Measurements from ENCODE around the gene ATG7.
"Not testable (repeated sequence)": the region's sequence is repeated elsewhere in the genome, so short reads cannot be mapped to it uniquely, and the experiment has no call there.

Gene ATG7

DNA sequence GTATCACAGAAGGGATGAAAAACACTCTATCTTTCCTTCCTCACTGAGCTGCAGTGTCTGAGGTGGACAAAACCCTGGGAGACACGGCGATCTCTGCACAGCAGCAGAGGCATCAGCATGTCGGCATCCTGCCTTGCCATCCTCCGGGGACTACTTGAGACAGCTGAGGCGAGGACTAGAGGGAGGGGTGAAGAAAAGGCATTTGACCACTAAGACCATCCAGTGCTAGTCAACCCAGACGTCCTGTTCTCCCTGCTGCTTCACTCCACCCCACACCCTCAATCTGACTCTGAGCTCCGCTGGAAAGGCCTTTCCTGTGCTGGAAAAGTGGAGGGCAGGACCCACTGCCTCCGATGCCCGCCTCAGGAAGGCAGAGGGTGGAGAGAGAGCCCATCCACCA, 304.3 kb downstream of the ATG7 start:
- no peak for DNase-seq

DNA sequence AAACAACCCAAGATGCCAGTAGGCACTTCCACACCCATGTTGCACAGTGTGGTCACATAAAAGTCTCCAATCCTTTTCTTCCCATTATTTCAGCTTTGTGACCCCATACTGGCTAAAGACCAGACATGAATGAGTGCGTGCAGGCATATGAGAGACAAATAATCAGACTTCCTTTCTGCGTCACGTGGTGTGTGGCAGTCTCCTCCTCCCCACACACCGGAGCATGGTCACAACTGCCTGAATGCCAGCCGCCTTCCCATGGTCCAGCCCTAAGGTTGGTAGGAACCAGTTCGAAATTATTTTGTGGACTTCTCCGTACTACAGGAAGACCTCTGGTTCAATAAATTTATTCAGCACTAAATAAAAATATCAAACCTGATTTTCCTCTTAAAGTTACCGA, 306.0 kb downstream of the ATG7 start:
- DNase-seq, result no peak

DNA sequence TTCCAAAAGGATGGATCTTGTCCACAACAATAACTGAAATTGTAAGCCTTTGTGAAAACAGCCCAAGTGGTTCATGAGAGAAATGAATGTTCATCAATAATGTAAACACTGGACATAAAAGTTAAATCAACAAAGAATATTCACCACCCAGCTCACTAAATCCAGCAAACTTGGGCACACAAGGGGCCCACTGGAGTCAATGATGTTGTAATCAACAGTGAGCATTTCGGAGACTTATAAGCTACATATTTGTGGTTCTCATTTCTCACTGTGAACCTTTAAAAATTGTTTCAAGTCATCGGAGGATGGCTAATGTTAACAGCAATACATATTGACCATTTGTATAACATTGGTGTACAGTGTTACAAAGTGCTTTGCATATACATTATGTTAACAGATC, 308.4 kb downstream of the ATG7 start:
- DNase-seq, result no peak

- DNase-seq, result peak; percentile 60
Observed at GRCh38 chr3:11581237-11582190, 309.3 kb downstream of the ATG7 start.

DNA sequence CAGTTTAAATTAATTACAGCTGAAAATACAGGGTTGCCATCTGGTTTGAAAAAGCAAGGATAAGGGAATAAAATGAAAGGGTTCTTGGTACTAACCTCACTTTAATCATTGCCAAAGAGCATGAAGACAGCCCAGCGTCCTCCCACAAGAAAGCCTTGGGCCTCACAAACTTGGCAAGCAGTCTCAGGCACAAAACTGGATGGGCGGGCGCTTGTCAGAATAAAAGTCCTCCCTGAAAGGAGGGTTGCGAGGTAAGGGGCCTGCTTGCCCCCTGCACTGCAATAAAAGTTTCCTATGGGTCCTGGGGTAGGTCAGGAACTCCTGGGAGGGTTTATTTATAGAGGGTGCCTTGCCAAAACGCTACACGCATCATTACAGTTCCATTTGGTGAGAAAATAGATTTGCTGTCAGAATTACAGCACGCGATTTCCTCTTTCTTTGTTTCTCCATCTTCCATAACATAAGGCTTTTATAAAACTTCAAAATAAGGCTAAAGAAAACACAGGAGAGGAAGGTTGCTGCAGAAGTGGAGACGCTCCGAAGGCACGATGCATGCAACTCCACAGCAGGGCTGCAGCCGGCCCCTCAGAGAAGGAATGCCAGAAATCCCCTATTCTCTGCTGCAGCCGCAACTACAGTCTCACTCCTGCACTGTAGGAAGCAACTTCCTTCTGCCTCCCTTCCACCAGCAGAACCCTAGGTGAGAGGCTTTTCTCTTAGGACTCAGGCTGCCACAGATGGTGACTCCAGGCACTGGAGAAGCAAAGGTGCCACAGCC, 310.2 kb downstream of the ATG7 start:
- peak; percentile 70 for DNase-seq

DNA sequence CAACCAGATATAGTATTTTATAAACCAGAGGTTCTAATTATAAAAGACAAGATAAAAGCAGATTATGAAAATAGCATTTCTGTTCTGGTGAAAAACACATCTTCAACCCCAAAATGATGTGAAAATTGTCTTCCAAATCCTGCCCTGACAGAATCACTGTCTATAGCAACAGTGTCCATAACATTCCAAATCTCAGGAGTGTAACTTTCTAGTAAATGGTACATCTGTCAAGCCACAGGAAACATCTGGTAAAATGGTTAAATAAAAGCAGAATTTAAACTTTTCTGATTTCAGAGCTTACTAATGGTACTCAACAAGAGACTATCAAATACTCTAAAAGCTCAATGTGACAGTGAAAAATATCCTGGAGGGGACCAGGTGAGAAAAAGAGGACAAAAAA, 311.0 kb downstream of the ATG7 start:
- no peak for DNase-seq

DNA sequence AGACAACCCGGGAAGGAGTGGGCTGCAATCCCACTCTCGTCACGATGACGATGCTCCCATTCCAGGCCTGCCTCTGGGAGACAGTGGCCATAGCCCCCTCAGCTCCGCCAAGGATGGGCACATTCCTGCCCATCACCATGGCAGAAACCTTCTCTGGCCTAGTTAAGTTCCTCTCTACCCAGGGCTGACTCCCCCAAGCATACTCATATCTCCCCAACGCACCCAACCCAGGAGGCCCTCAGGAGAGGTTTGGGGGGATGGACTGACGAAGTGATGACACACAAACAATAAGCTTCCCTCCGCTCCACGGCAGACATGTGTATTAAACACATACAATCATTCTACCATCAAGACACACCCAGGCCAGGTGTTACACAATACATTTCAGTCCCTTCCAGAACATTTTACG, 311.4 kb downstream of the ATG7 start:
- DNase-seq, result no peak

DNA sequence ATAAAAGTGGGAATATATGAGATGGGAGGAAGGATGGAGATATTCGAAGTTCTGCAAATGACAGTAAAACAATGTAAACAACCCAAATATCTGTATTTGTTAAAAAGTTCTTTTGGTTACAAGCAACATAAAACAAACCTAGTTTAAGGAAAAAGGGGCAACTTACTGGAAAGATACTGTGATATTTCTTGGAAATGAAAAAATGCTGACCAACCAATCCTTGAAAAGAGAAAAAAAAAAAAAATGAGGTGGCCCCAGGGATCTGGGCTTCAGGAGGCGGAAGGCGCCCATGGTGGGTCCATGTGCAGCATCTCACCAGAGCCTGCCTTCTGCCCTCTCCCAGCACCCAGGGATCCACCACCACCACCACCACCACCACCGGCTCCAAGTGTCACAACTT, 312.4 kb downstream of the ATG7 start:
- no peak for DNase-seq

- DNase-seq, result no peak
Observed at GRCh38 chr3:11587766-11588165, 315.6 kb downstream of the ATG7 start.

DNA sequence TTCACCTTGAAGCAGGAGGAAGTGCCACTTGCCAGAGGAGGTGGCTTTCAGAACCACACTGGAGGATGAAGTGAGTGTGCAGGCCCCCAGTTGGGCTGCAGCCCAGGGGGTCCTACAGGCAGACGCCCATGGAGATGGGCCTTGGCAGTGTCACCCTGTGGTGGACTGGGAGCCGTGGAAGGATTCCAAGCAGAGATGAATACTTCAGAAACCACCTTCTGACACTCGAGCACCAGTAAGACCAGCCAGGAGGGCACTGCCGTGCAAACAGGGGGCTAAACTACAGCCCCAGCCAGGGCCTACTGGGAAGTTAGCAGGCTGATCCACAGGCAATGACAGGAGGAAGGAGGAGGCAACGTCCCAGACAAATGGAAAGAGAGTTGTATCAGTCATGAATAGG, 316.1 kb downstream of the ATG7 start:
- no peak for DNase-seq

DNA sequence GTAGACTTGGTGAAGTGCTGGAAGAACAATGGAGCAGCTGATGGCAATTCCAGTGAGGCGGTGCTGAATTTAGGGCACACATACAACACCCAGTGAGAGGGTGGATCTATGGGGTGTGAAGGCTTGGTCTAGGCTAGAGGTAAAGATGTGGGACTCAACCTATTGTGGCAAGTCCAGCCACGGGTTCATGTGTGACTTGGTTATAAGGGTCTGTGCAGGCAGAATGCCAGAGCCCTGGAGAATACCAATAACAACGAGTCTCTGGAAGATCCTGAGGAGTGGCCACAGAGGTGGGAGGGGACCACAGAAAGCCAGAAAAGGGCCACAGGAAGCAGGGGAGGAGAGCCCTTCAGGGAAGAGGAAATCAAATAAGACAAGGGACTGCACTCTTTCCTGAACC, 316.6 kb downstream of the ATG7 start:
- DNase-seq, result no peak

DNA sequence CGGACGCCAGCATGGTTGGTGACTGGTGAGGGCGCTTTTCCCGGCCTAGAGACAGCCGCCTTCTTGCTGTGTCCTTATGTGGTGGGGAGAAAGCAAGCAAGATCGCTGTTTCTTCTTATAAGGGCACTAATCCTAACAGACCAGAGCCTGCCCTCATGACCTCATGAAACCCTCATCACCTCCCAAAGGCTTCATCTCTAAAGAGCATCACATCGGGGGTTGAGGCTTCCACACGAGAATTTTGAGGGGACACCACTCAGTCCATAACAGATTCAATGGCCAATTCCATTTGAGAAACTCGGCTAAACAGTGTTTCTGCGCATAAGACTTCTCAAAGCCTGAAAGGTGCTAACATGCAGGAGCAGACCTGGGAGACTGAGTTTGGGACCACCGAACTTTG, 317.5 kb downstream of the ATG7 start:
- no peak for DNase-seq

GRCh38 chr3:11591002-11591355, 318.8 kb downstream of the ATG7 start:
- no peak for DNase-seq

DNA sequence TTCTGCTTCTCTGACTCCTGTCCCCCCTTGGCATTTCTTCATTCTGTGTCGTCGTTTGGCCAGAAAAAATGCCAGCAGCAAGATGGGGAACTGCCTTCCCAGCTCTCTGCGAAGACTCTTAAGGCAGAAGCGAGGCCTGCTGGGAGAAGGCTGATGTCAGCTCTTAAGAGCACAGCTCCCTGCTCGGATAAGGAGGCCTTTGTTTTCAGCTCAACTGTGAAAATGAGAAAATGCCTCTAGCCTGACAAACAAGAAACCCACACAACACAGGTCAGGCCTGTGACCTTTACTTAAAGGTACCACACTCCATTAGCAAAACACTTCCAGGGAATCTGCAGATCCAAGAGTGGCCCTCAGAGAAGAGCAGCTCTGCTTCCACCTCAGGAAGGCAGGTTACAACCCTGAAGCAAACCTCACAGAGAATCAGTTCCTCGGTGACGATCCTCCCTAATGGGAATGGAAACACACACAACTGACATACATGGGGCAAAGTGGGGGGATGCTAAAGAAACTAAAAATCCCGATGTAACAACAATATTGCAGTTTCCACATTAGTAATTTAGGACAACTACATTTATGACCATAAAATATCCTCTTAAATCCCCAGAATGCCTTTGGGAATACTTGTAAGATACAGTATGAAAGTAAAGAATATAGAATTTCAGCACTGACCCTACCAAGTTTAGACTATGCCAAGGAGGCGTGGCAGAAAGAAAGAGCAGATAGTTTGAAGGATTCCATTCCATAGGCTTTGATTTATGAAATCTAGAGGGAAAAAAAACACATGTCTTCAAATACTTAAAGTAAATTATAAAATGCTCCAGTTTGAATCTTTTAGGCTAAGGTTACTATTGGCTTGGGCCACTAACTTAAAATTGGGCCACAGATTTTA, 319.4 kb downstream of the ATG7 start:
- peak; percentile 62 for DNase-seq

- DNase-seq, result no peak
Observed at GRCh38 chr3:11592445-11593298, 320.5 kb downstream of the ATG7 start.

DNA sequence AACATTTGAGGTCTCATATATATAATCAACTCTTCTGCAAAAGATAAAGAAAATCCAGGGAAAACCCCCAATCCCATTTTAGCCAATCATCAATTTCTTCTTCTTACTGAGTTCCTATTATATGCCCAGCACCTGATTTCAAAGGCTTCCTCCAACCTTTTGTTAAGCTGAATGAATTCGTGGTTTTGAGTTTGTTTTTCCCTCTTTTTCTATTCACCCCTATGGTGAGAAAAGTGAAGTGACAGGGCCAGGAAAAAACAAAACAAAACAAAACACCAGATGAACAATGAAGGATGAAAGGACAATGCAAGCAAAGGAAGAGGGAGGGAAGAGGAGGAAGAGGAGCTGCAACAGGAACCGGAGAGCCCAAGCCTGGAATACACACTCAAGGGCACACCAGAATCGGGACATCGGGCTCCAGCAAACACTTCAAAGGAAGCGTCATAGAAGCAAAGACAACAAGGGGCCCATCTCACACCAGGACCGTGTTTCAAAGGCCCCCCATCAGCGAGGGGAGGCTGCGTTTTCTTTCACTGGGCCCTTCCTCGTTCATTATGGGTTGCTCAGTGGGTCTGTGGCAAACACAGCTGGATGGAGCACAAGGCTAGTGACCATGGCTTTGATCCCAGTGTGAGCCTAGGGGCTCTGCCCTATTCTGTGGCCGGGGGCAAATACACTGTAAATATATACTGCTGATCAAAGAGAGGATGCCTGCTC, 321.3 kb downstream of the ATG7 start:
- DNase-seq, result no peak

DNA sequence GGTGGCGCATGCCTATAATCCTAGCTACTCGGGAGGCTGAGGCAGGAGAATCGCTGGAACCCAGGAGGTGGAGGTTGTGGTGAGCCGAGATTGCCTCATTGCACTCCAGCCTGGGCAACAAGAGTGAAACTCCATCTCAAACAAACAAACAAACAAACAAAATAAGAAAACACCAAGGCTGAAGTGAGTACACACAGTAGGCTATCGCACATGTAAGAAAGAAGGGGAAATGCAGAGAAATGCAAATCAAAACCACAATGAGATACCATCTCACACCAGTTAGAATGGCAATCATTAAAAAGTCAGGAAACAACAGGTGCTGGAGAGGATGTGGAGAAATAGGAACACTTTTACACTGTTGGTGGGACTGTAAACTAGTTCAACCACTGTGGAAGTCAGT, 322.8 kb downstream of the ATG7 start:
- DNase-seq, result not testable (repeated sequence)

- DNase-seq, result no peak
Observed at GRCh38 chr3:11596387-11596786, 324.2 kb downstream of the ATG7 start.

DNA sequence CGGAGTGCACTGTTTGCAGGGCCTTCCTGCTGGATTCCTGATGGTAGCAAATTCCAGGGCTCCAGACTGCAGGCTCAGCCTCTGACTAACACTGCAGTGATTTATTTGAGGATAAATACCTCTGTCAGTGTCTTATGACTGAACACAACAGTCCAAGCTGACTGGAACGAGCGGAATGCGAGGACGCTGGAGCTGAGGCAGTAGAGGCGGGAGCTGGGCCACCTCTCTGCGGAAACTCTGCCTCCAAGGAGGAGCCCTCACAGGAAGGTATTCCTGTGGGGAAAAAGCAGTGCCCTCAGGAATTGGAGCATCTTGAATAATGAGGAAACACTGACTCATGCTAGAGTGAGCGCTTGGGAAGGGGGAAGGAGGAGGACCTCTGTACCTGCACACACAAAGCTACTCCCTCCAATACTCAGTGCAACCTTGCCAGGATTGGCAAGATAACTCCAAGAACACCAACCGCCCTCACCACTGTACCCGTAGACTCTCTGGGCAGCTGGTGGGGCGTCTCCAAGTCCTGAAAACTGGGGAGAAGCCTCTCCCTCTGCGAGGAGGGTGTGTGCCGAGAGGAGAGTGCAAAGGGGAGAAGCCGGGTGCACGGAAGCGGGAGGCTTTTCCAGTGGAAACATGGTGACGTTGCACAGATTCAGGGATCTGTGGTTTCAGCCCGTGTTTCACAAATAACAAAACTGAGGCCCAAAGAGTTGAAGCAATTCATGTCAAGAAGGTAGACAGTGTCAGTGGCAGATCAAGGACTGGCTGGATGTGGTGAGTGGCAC, 328.5 kb downstream of the ATG7 start:
- DNase-seq, result no peak

DNA sequence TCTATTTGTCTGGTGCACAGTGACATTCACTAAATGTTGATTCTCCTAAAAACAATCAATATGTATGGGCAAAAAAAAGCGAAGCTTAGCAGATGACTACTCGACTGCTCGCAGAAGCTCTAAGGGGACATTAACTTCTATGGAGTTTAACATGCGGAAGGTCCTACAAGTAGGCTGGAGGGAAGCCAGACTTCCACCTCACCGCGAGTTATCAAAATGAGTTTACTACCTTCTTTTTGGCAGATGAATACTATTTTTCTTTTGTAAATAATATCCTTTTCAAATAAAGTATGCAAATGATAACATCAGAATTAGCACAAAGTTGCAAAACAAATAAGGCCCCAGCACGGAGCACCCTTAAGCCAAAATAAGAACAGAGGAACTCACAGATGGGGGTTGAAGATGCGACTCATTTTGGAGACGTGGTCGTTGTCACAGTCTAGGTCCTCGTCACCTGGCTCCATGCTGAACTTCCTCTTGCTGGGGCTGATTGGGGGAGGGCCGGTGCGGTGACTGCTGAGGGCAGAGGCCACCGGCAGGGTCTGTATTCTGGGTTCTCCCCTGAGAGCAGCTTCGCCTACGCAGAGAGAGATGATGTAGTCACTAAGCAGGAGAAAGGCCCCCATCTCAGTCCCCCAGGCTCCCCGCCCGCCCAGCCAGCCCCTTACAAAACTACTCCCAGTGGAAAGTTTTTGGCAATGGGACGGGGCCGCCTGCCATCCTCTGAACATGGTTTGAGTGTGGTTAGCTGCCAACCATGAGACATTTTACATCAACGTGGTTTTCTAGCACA, 329.4 kb downstream of the ATG7 start:
- no peak for DNase-seq
